B cell (primary cell): ENCODE measurements around the gene PDPK1. TPM values are rescaled to one million over a fixed set of nuclear protein-coding genes. Genes with fewer than 3 reads are reported as not detected.

Experiments
- ATAC-seq: fragments of 200-7000 bp; cut with Tn5 transposase; one replicate; pipeline ENCODE4 v1.10.0; 2021; ENCODE audit warnings: low read depth, mild to moderate bottlenecking, moderate number of reproducible peaks, moderate library complexity
- CTCF ChIA-PET: fragments of 350-600 bp; sonication (Branson Sonifier 250); formaldehyde crosslinking; loops from one replicate; lab custom pipeline; 2021; ENCODE audit warnings: antibody characterized with exemption, inconsistent platforms; lab: Charles Lee
- POLR2A ChIA-PET: fragments of 350-600 bp; sonication (Branson Sonifier 250); formaldehyde crosslinking; loops from one replicate; lab custom pipeline; 2021; ENCODE audit warnings: antibody characterized with exemption; lab: Charles Lee
- DNase-seq: peaks from one replicate; pipeline ENCODE4 v3.0.0; 2013
- H2AFZ ChIP-seq: 2 replicates; pipeline ENCODE4 v1.6.1; 2012; ENCODE audit warnings: mild to moderate bottlenecking, low read depth, low read length; ENCODE audit not compliant: insufficient read depth, poor library complexity, severe bottlenecking
- H3K27ac ChIP-seq, 2 donors: 1 replicate in 1 of 2; 2 replicates in 1 of 2; pipeline ENCODE4 v1.5.1; 2012 to 2013; ENCODE audit warnings: low read length in 2 of 2, mild to moderate bottlenecking in 2 of 2, moderate library complexity in 1 of 2
- H3K27me3 ChIP-seq, 4 experiments: fragments of 200-600 bp in 1 of 4; sonication (generic) in 1 of 4; replicated peaks in 1 of 4; 1 replicate in 2 of 4; 2 replicates in 2 of 4; pipeline versions ENCODE4 v1.6.1 to v1.7.0; 2013 to 2016; ENCODE audit warnings: low read length in 3 of 4, mild to moderate bottlenecking in 2 of 4, mixed read lengths in 1 of 4, moderate library complexity in 1 of 4; ENCODE audit not compliant: insufficient read depth in 4 of 4, control insufficient read depth in 3 of 4; ENCODE audit errors: control extremely low read depth in 1 of 4
- H3K36me3 ChIP-seq, 2 experiments: replicated peaks in 1 of 2; 1 replicate in 1 of 2; 2 replicates in 1 of 2; pipeline versions ENCODE4 v1.6.1 to v1.7.1; 2013; ENCODE audit warnings: low read length in 1 of 2; ENCODE audit not compliant: insufficient read depth in 2 of 2, control insufficient read depth in 1 of 2; ENCODE audit errors: control extremely low read depth in 1 of 2, extremely low read depth in 1 of 2
- H3K4me1 ChIP-seq, 2 donors: fragments of 200-600 bp in 1 of 2; sonication (generic) in 1 of 2; 1 replicate in 1 of 2; 2 replicates in 1 of 2; pipeline versions ENCODE4 v1.5.1 to v1.6.1; 2013 to 2017; ENCODE audit warnings: low read length in 2 of 2; ENCODE audit not compliant: control insufficient read depth in 2 of 2, insufficient read depth in 2 of 2
- H3K4me2 ChIP-seq: replicated peaks from 2 replicates; pipeline ENCODE3; 2012; ENCODE audit warnings: mild to moderate bottlenecking, low read depth, low read length; ENCODE audit not compliant: poor library complexity, severe bottlenecking
- H3K4me3 ChIP-seq, 5 experiments: fragments of 200-600 bp in 1 of 5; sonication (generic) in 1 of 5; 1 replicate in 3 of 5; 2 replicates in 2 of 5; pipeline versions ENCODE4 v1.5.1 to v1.7.0; 2011 to 2016; ENCODE audit warnings: low read length in 4 of 5, mild to moderate bottlenecking in 4 of 5, low read depth in 2 of 5, control low read depth in 1 of 5, moderate library complexity in 1 of 5; ENCODE audit not compliant: insufficient read depth in 1 of 5; ENCODE audit errors: control extremely low read depth in 1 of 5, extremely low read depth in 1 of 5
- H3K79me2 ChIP-seq: fragments of 200-600 bp; sonication (generic); one replicate; pipeline ENCODE4 v1.6.0; 2016; ENCODE audit warnings: low read length; ENCODE audit not compliant: control insufficient read depth, insufficient read depth
- H3K9ac ChIP-seq: fragments of 200-600 bp; sonication (generic); 2 replicates; pipeline ENCODE4 v1.6.1; 2017; ENCODE audit warnings: mild to moderate bottlenecking, low read length, moderate library complexity
- H3K9me3 ChIP-seq, 3 donors: one replicate each; pipeline versions ENCODE4 v1.6.1 to v1.7.1; 2013; ENCODE audit warnings: low read length in 2 of 3; ENCODE audit not compliant: control insufficient read depth in 2 of 3, insufficient read depth in 1 of 3; ENCODE audit errors: control extremely low read depth in 1 of 3
- H4K20me1 ChIP-seq: 2 replicates; pipeline ENCODE4 v1.6.0; 2012; ENCODE audit warnings: mild to moderate bottlenecking, low read length; ENCODE audit not compliant: insufficient read depth, control insufficient read depth, poor library complexity, severe bottlenecking
- H3K27ac Mint-ChIP-seq: one replicate; pipeline ENCODE4 v1.8.0; 2021; ENCODE audit warnings: mixed read lengths
- H3K27me3 Mint-ChIP-seq: one replicate; pipeline ENCODE4 v1.8.0; 2021; ENCODE audit warnings: mixed read lengths
- H3K4me1 Mint-ChIP-seq: one replicate; pipeline ENCODE4 v1.8.0; 2021; ENCODE audit warnings: mixed read lengths
- H3K4me3 Mint-ChIP-seq: one replicate; pipeline ENCODE4 v1.8.0; 2021; ENCODE audit warnings: mixed read lengths
- H3K9me3 Mint-ChIP-seq: one replicate; pipeline ENCODE4 v1.8.0; 2022; ENCODE audit warnings: mixed read lengths; ENCODE audit not compliant: insufficient read depth
- EZH2 ChIP-seq: IDR thresholded peaks from 2 replicates; pipeline ENCODE4 v1.6.1; 2012; ENCODE audit warnings: borderline replicate concordance, low read depth, mild to moderate bottlenecking, moderate library complexity, low read length; ENCODE audit not compliant: insufficient read depth, poor library complexity, severe bottlenecking
- WGBS: methylation state at CpG from one replicate; pipeline ENCODE4 v1.1.5; 2013; ENCODE audit warnings: missing lambda C conversion rate; ENCODE audit not compliant: insufficient coverage; 5-methylcytosine and 5-hydroxymethylcytosine counted together
- intact Hi-C: fragments of 100-400 bp; cut with micrococcal nuclease; formaldehyde crosslinking; loops from one replicate; pipeline ENCODE4 v1.10.0; 2022
- polyA plus RNA-seq: library from polyadenylated mRNA; depleted of rRNA; stranded (reverse); fragments of >200 nt; gene quantifications from 2 replicates; pipeline ENCODE4 v1.2.3, GENCODE V29; 2012
- total RNA-seq, 2 donors: library from RNA; stranded (reverse); fragments of 120-200 nt in 1 of 2; gene quantifications; 1 replicate in 1 of 2; 2 replicates in 1 of 2; pipeline versions ENCODE4 v1.2.3 to v1.2.4, GENCODE V29; 2013 to 2022
- TF ChIP-seq, protein P1 (sequence below): fragments of 200-600 bp; IDR thresholded peaks from one replicate; pipeline ENCODE4 v1.8.0; 2022; ENCODE audit warnings: antibody characterized with exemption, mild to moderate bottlenecking

The PDPK1 gene
- total and polyA plus RNA-seq, 2 donors (not counting 1 experiment from before 2014, with no cell fraction given) = 32.5 to 84.1 TPM

DNA sequence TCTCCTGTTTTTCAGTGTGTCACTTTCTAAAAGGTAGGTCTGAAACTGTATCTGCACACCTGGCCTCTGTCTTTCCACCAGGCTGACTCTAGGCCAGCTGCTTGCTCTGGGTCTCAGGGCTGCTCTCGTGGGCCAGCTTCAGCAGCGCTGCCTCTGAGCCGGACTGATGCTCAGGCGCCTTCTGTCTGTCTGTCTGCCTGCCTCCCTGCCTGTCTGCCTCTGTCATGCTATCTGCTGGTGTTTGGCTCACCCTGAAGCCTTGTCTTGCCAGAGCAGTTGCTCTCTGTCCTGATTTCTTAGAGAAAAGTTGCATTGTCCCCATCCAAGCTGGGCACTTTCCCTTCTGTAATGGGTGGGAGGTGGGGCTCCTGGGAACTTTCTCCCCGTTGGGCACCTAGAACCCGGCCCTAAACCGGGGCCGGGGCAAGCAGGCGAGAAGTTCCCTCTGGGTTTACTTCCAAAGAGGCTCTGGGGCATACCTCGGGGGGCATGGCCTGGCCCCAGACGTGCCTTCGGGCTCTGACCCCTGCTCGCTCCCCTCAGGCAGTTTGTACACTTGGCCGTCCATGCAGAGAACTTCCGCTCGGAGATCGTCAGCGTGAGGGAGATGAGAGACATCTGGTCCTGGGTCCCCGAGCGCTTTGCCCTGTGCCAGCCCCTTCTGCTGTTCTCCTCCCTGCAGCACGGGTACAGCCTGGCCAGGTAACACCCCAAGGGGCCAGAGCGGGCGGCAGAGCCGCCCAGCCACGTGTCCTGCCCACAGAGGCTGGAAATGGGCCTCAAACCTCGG lies 39.9 kb upstream of the PDPK1 start:
- Histone ChIP-seq H3K4me2 (no peak overlapping the region), H4K20me1 (no peaks in the 10 kb centered on the region), H2AFZ (no peak overlapping the region), H3K9me3 (no peaks in the 10 kb centered on the region), H3K79me2 (peaks cover 22% of the 10 kb centered on the region), H3K9ac (no peak overlapping the region), H3K27ac (no peak overlapping the region), H3K4me3 (no peak overlapping the region), H3K27me3 (no peaks in the 10 kb centered on the region), H3K4me1 (peaks cover 0 to 8% of the 10 kb centered on the region in 2 donors), H3K36me3 (peaks cover 0 to 4% of the 10 kb centered on the region in 2 experiments)
- TF ChIP-seq EZH2 = no peak
- TF ChIP-seq, protein P1, sequence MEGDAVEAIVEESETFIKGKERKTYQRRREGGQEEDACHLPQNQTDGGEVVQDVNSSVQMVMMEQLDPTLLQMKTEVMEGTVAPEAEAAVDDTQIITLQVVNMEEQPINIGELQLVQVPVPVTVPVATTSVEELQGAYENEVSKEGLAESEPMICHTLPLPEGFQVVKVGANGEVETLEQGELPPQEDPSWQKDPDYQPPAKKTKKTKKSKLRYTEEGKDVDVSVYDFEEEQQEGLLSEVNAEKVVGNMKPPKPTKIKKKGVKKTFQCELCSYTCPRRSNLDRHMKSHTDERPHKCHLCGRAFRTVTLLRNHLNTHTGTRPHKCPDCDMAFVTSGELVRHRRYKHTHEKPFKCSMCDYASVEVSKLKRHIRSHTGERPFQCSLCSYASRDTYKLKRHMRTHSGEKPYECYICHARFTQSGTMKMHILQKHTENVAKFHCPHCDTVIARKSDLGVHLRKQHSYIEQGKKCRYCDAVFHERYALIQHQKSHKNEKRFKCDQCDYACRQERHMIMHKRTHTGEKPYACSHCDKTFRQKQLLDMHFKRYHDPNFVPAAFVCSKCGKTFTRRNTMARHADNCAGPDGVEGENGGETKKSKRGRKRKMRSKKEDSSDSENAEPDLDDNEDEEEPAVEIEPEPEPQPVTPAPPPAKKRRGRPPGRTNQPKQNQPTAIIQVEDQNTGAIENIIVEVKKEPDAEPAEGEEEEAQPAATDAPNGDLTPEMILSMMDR = no peak
- ChIA-PET POLR2A (no interaction called here), CTCF (interaction anchor here (0.9 to 1.1 kb wide), 2 partner anchors 168 to 303 kb away, joined by 3 read pairs; no protein-coding TSS in a partner anchor)
- H3K9me3 Mint-ChIP-seq = no peaks in the 10 kb centered on the region
- H3K4me1 Mint-ChIP-seq = peaks cover 2% of the 10 kb centered on the region
- DNase-seq (no peak), ATAC-seq (no peak)
- H3K27ac Mint-ChIP-seq = no peak overlapping the region
- H3K27me3 Mint-ChIP-seq = no peaks in the 10 kb centered on the region
- intact Hi-C loops = no loop called here
- 86% methylated on average over 26 of the region's 26 CpGs for WGBS
- no peak overlapping the region for H3K4me3 Mint-ChIP-seq
